Skeletal muscle satellite cell (primary cell): ENCODE results near the gene MYO3B.
A peak's percentile ranks its signal among the peaks of the same experiment; 100 is the strongest.

Source experiments
- H3K27me3 ChIP-seq: 2 replicates; pipeline ENCODE4 v1.7.0; 2013; ENCODE audit warnings: low read length; ENCODE audit not compliant: control insufficient read depth, insufficient read depth
- H3K36me3 ChIP-seq: 2 replicates; pipeline ENCODE4 v1.7.0; 2013; ENCODE audit warnings: mild to moderate bottlenecking, control low read depth, low read length; ENCODE audit not compliant: insufficient read depth
- H3K4me1 ChIP-seq: 2 replicates; pipeline ENCODE4 v1.7.0; 2013; ENCODE audit warnings: low read length; ENCODE audit not compliant: control insufficient read depth, insufficient read depth
- H3K4me2 ChIP-seq: 2 replicates; pipeline ENCODE4 v1.7.0; 2013; ENCODE audit warnings: mild to moderate bottlenecking, low read length
- H3K4me3 ChIP-seq: 2 replicates; pipeline ENCODE4 v1.7.0; 2013; ENCODE audit warnings: low read length
- H3K9ac ChIP-seq: 2 replicates; pipeline ENCODE4 v1.7.0; 2013; ENCODE audit warnings: mild to moderate bottlenecking, low read depth, low read length, moderate library complexity
- H3K9me3 ChIP-seq: replicated peaks from 2 replicates; pipeline ENCODE4 v1.7.0; 2013; ENCODE audit warnings: mild to moderate bottlenecking, control low read depth, low read length

MYO3B gene

GRCh38 chr2:170518911-170519310 is 341.0 kb downstream of the MYO3B start:
- Histone ChIP-seq H3K9ac (no peak overlapping the region), H3K4me1 (peaks cover 7% of the 10 kb centered on the region), H3K9me3 (no peaks in the 10 kb centered on the region), H3K4me3 (no peak overlapping the region), H3K36me3 (no peaks in the 10 kb centered on the region), H3K4me2 (no peak overlapping the region), H3K27me3 (peaks cover 16% of the 10 kb centered on the region)

GRCh38 chr2:170521299-170521698 is 343.4 kb downstream of the MYO3B start:
- H3K4me2 ChIP-seq, result no peak overlapping the region
- H3K36me3 ChIP-seq, result no peaks in the 10 kb centered on the region
- no peak overlapping the region for H3K9ac ChIP-seq
- H3K27me3 ChIP-seq, result peaks cover 6% of the 10 kb centered on the region
- no peaks in the 10 kb centered on the region for H3K9me3 ChIP-seq
- H3K4me1 ChIP-seq, result peaks cover 13% of the 10 kb centered on the region
- H3K4me3 ChIP-seq, result no peak overlapping the region

DNA sequence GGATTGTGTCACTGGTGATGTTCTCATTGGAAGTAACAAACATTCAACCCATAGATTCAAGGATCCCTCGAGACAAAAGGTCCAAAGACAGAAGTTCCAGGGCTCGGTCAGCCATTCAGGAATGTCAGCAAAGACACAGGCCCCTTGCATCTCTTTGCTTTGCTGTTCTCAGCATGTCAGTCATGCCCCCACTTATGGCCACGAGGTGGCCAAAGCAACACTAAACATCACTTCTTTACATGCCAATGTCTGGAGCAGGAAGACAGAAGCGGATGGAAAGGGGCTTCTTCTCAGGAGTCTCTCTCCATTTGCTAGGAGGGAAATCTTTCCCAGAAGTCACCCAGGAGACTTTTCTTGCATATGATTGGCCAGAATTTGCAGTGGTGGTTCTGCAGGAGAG is 345.6 kb downstream of the MYO3B start:
- no peak overlapping the region for H3K9ac ChIP-seq
- H3K36me3 ChIP-seq, result no peaks in the 10 kb centered on the region
- H3K27me3 ChIP-seq, result no peaks in the 10 kb centered on the region
- H3K4me3 ChIP-seq, result no peak overlapping the region
- peaks cover 13% of the 10 kb centered on the region for H3K4me1 ChIP-seq
- no peak overlapping the region for H3K4me2 ChIP-seq
- H3K9me3 ChIP-seq, result no peaks in the 10 kb centered on the region

- peak overlapping the region; percentile 8 for H3K9ac ChIP-seq
- no peaks in the 10 kb centered on the region for H3K27me3 ChIP-seq
- no peaks in the 10 kb centered on the region for H3K9me3 ChIP-seq
- H3K4me3 ChIP-seq, result peak overlapping the region; percentile 27
- no peaks in the 10 kb centered on the region for H3K36me3 ChIP-seq
- H3K4me1 ChIP-seq, result peaks cover 16% of the 10 kb centered on the region
- H3K4me2 ChIP-seq, result peak overlapping the region; percentile 70
These were observed 347.1 kb downstream of the MYO3B start for GRCh38 chr2:170524828-170525565.

GRCh38 chr2:170525566-170525900 is 347.6 kb downstream of the MYO3B start:
- Histone ChIP-seq H3K9me3 (no peaks in the 10 kb centered on the region), H3K4me1 (peaks cover 21% of the 10 kb centered on the region), H3K4me3 (no peak overlapping the region), H3K27me3 (no peaks in the 10 kb centered on the region), H3K4me2 (peak overlapping the region; percentile 70), H3K9ac (no peak overlapping the region), H3K36me3 (no peaks in the 10 kb centered on the region)

GRCh38 chr2:170530284-170530745 is 352.4 kb downstream of the MYO3B start:
- H3K9me3 ChIP-seq, result no peaks in the 10 kb centered on the region
- peak overlapping the region; percentile 70 for H3K4me2 ChIP-seq
- peaks cover 19% of the 10 kb centered on the region for H3K4me1 ChIP-seq
- no peak overlapping the region for H3K9ac ChIP-seq
- no peaks in the 10 kb centered on the region for H3K27me3 ChIP-seq
- H3K4me3 ChIP-seq, result peak overlapping the region; percentile 20
- H3K36me3 ChIP-seq, result no peaks in the 10 kb centered on the region

GRCh38 chr2:170530803-170531564 is 353.0 kb downstream of the MYO3B start:
- Histone ChIP-seq H3K4me3 (no peak overlapping the region), H3K9me3 (no peaks in the 10 kb centered on the region), H3K4me2 (peak overlapping the region; percentile 70), H3K36me3 (no peaks in the 10 kb centered on the region), H3K9ac (no peak overlapping the region), H3K27me3 (peaks cover 3% of the 10 kb centered on the region), H3K4me1 (peaks cover 15% of the 10 kb centered on the region)

DNA sequence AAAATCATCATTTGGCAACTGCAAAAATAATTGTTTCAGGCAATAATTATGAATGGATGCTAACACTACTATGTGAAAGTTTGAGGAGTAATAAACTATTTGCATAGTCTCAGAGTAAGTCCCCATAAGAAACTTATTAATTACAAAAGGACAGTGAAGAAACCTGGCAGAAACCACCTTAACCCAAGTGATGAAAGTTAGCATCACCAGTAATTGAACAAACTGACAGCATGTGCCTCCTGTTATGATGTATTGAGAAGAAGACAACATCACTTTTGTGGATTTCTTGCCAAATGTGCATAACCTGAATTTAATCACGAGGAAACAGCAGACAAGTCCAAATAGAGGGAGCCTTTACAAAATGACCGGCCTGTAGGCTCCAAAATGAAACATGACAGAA is 353.9 kb downstream of the MYO3B start:
- H3K4me2 ChIP-seq, result no peak overlapping the region
- H3K4me1 ChIP-seq, result peaks cover 13% of the 10 kb centered on the region
- peaks cover 3% of the 10 kb centered on the region for H3K27me3 ChIP-seq
- H3K9me3 ChIP-seq, result no peaks in the 10 kb centered on the region
- H3K36me3 ChIP-seq, result no peaks in the 10 kb centered on the region
- no peak overlapping the region for H3K9ac ChIP-seq
- no peak overlapping the region for H3K4me3 ChIP-seq

- peaks cover 13% of the 10 kb centered on the region for H3K4me1 ChIP-seq
These were observed 355.2 kb downstream of the MYO3B start for GRCh38 chr2:170533156-170533555.

GRCh38 chr2:170535552-170535951 is 357.6 kb downstream of the MYO3B start:
- H3K36me3 ChIP-seq, result no peaks in the 10 kb centered on the region
- H3K4me1 ChIP-seq, result peaks cover 5% of the 10 kb centered on the region
- peaks cover 12% of the 10 kb centered on the region for H3K27me3 ChIP-seq
- H3K4me2 ChIP-seq, result no peak overlapping the region
- H3K4me3 ChIP-seq, result no peak overlapping the region
- no peaks in the 10 kb centered on the region for H3K9me3 ChIP-seq
- H3K9ac ChIP-seq, result no peak overlapping the region

More at GRCh38 chr2:170533156-170533555, 355.2 kb downstream of the MYO3B start:
- Histone ChIP-seq H3K27me3 (peaks cover 5% of the 10 kb centered on the region), H3K4me3 (no peak overlapping the region), H3K4me2 (no peak overlapping the region), H3K9me3 (no peaks in the 10 kb centered on the region), H3K9ac (no peak overlapping the region), H3K36me3 (no peaks in the 10 kb centered on the region)

DNA sequence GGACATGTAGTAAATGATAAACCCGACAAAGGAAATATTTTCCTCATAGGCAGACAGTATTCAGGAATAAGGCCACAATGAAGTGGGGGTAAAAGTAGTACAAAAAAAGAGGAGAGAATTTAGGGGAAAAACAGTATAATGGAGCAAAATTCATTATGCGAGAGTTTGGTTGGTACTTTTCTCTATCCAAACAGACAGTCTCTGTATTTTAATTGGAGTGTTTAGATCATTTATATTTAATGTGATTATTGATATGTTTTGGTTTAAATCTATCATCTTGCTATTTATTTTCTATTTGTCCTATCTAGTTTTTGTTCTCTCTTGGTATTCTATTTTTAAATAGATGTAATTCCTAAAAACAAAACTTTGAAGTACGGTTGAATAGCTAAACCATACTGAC is 366.9 kb downstream of the MYO3B start:
- no peak overlapping the region for H3K9ac ChIP-seq
- H3K36me3 ChIP-seq, result no peaks in the 10 kb centered on the region
- H3K4me3 ChIP-seq, result no peak overlapping the region
- no peaks in the 10 kb centered on the region for H3K9me3 ChIP-seq
- H3K4me1 ChIP-seq, result no peaks in the 10 kb centered on the region
- H3K4me2 ChIP-seq, result no peak overlapping the region
- H3K27me3 ChIP-seq, result peaks cover 19% of the 10 kb centered on the region
